OCI-LY1 (cell line): ENCODE data around the gene GJA9.

ENCODE experiments used
- CTCF ChIP-seq: fragments of 200-600 bp; sonication (generic), shearing (Covaris generic); IDR thresholded peaks from 2 replicates; pipeline ENCODE4 v1.5.1; 2017; ENCODE audit warnings: mild to moderate bottlenecking, antibody characterized with exemption, low read length, moderate library complexity, mixed read lengths
- EZH2 ChIP-seq: fragments of 200-600 bp; sonication (generic), shearing (Covaris generic); IDR thresholded peaks from 2 replicates; pipeline ENCODE4 v1.8.0; 2017; ENCODE audit warnings: borderline replicate concordance, mixed run types, mild to moderate bottlenecking, antibody characterized with exemption, low read length, moderate library complexity, mixed read lengths

- no peak for TF ChIP-seq CTCF
- TF ChIP-seq EZH2: no peak
Observed at GRCh38 chr1:38827318-38827717, 54.1 kb downstream of the GJA9 start.
